HG02759 (cell line): Measurements from ENCODE around the gene TBL1Y.
"Not testable (repeated sequence)": the region's sequence is repeated elsewhere in the genome, so short reads cannot be mapped to it uniquely, and the experiment has no call there.

Experiments
- ATAC-seq: cut with Tn5 transposase; IDR thresholded peaks from one replicate; pipeline ENCODE4 v1.9.1; 2021; ENCODE audit warnings: mild to moderate bottlenecking, moderate library complexity; ENCODE audit not compliant: unreplicated experiment

The TBL1Y gene

GRCh38 chrY:6972271-6972887 is 61.9 kb downstream of the TBL1Y start:
- no peak for ATAC-seq

- no peak for ATAC-seq
These were observed 64.5 kb downstream of the TBL1Y start for GRCh38 chrY:6974971-6975370.

GRCh38 chrY:6977783-6978182 is 67.3 kb downstream of the TBL1Y start:
- ATAC-seq = no peak

GRCh38 chrY:6983221-6983620 is 72.7 kb downstream of the TBL1Y start:
- ATAC-seq = no peak

GRCh38 chrY:6987811-6988210 is 77.3 kb downstream of the TBL1Y start:
- ATAC-seq = no peak

GRCh38 chrY:6989886-6990620 is 79.6 kb downstream of the TBL1Y start:
- ATAC-seq = no peak

- ATAC-seq = no peak
These were observed 81.5 kb downstream of the TBL1Y start for GRCh38 chrY:6992041-6992440.

GRCh38 chrY:6995987-6996386 is 85.5 kb downstream of the TBL1Y start:
- no peak for ATAC-seq

- no peak for ATAC-seq
These were observed 87.1 kb downstream of the TBL1Y start for GRCh38 chrY:6997503-6998066.

GRCh38 chrY:6999905-7000304 is 89.4 kb downstream of the TBL1Y start:
- peak; percentile 48 for ATAC-seq

GRCh38 chrY:7002581-7002980 is 92.1 kb downstream of the TBL1Y start:
- ATAC-seq = no peak

- no peak for ATAC-seq
These were observed 97.4 kb downstream of the TBL1Y start for GRCh38 chrY:7007911-7008310.

GRCh38 chrY:7008578-7009355 is 98.3 kb downstream of the TBL1Y start:
- ATAC-seq = no peak

- ATAC-seq = no peak
These were observed 102.6 kb downstream of the TBL1Y start for GRCh38 chrY:7013051-7013450.

GRCh38 chrY:7016521-7016920 is 106.0 kb downstream of the TBL1Y start:
- no peak for ATAC-seq

- ATAC-seq = peak; percentile 43
These were observed 107.0 kb downstream of the TBL1Y start for GRCh38 chrY:7017244-7018080.

- ATAC-seq = no peak
These were observed 128.5 kb downstream of the TBL1Y start for GRCh38 chrY:7039037-7039436.

- no peak for ATAC-seq
These were observed 130.2 kb downstream of the TBL1Y start for GRCh38 chrY:7040662-7041061.

- ATAC-seq = no peak
These were observed 131.5 kb downstream of the TBL1Y start for GRCh38 chrY:7041983-7042382.

- ATAC-seq = not testable (repeated sequence)
These were observed 142.0 kb downstream of the TBL1Y start for GRCh38 chrY:7052461-7052860.

- no peak for ATAC-seq
These were observed 146.4 kb downstream of the TBL1Y start for GRCh38 chrY:7056886-7057285.
